Common myeloid progenitor, CD34-positive (primary cell): ENCODE data around the gene MYEOV.

Experiments
- CTCF ChIA-PET: fragments of 350-600 bp; sonication (Branson Sonifier 250); formaldehyde crosslinking; loops from one replicate; lab custom pipeline; 2021; ENCODE audit warnings: antibody characterized with exemption; lab: Charles Lee
- POLR2A ChIA-PET: fragments of 350-600 bp; sonication (Branson Sonifier 250); formaldehyde crosslinking; loops from one replicate; lab custom pipeline; 2021; ENCODE audit warnings: antibody characterized with exemption; lab: Charles Lee
- DNase-seq, 3 donors: peaks; one replicate each; pipeline versions ENCODE4 v3.0.0 to v3.0.0-alpha.2; 2013
- H3K27ac ChIP-seq, 2 experiments: 1 replicate in 1 of 2; 2 replicates in 1 of 2; pipeline ENCODE4 v1.7.0; 2013; ENCODE audit warnings: inconsistent platforms in 2 of 2, low read length in 2 of 2, mild to moderate bottlenecking in 2 of 2, low read depth in 1 of 2, moderate library complexity in 1 of 2; ENCODE audit not compliant: severe bottlenecking in 2 of 2, insufficient read depth in 1 of 2, poor library complexity in 1 of 2
- H3K27me3 ChIP-seq, 5 experiments: replicated peaks in 2 of 5; 1 replicate in 3 of 5; 2 replicates in 2 of 5; pipeline versions ENCODE4 v1.6.1 to v1.7.0; 2013; ENCODE audit warnings: low read length in 4 of 5, mild to moderate bottlenecking in 2 of 5, moderate library complexity in 2 of 5, inconsistent platforms in 1 of 5; ENCODE audit not compliant: insufficient read depth in 5 of 5, control insufficient read depth in 4 of 5
- H3K36me3 ChIP-seq, 4 experiments: 1 replicate in 2 of 4; 2 replicates in 2 of 4; pipeline versions ENCODE4 v1.6.1 to v1.7.0; 2013; ENCODE audit warnings: low read length in 3 of 4, control low read depth in 1 of 4, mild to moderate bottlenecking in 1 of 4; ENCODE audit not compliant: control insufficient read depth in 4 of 4, insufficient read depth in 4 of 4
- H3K4me1 ChIP-seq, 4 experiments: 1 replicate in 3 of 4; 2 replicates in 1 of 4; pipeline versions ENCODE4 v1.6.1 to v1.7.1; 2013; ENCODE audit warnings: low read length in 3 of 4, mild to moderate bottlenecking in 3 of 4, control low read depth in 1 of 4, inconsistent platforms in 1 of 4, moderate library complexity in 1 of 4; ENCODE audit not compliant: control insufficient read depth in 4 of 4, insufficient read depth in 4 of 4; ENCODE audit errors: control extremely low read depth in 1 of 4
- H3K4me3 ChIP-seq, 7 experiments: 1 replicate in 4 of 7; 2 replicates in 3 of 7; pipeline versions ENCODE4 v1.5.1 to v1.7.0; 2013; ENCODE audit warnings: mild to moderate bottlenecking in 7 of 7, low read length in 6 of 7, moderate library complexity in 6 of 7, inconsistent platforms in 2 of 7, low read depth in 2 of 7, control low read depth in 1 of 7; ENCODE audit not compliant: insufficient read depth in 4 of 7, control insufficient read depth in 1 of 7; ENCODE audit errors: extremely low read depth in 1 of 7
- H3K9me3 ChIP-seq, 5 experiments: 1 replicate in 4 of 5; 2 replicates in 1 of 5; pipeline versions ENCODE4 v1.6.1 to v1.7.1; 2013; ENCODE audit warnings: low read length in 4 of 5, mild to moderate bottlenecking in 2 of 5, inconsistent platforms in 1 of 5, low read depth in 1 of 5, moderate library complexity in 1 of 5; ENCODE audit not compliant: control insufficient read depth in 4 of 5, insufficient read depth in 2 of 5; ENCODE audit errors: control extremely low read depth in 1 of 5
- WGBS: methylation state at CpG from one replicate; pipeline ENCODE4 v1.1.5; 2013; ENCODE audit not compliant: insufficient coverage; 5-methylcytosine and 5-hydroxymethylcytosine counted together

The MYEOV gene

GRCh38 chr11:69251057-69251393, 42.9 kb upstream of the MYEOV start:
- no peak for DNase-seq
- H3K27me3 ChIP-seq, result peaks cover 0 to 8% (median 0%) of the 10 kb centered on the region in 5 experiments
- no peaks in the 10 kb centered on the region for H3K36me3 ChIP-seq
- H3K9me3 ChIP-seq, result peaks cover 0 to 11% (median 2%) of the 10 kb centered on the region in 5 experiments
- no peak overlapping the region for H3K27ac ChIP-seq
- H3K4me1 ChIP-seq, result no peaks in the 10 kb centered on the region
- no peak overlapping the region for H3K4me3 ChIP-seq
- POLR2A ChIA-PET, result no interaction called here
- CTCF ChIA-PET, result no interaction called here
- 97% methylated on average over 6 of the region's 10 CpGs for WGBS

- POLR2A ChIA-PET, result no interaction called here
These were observed 42.1 kb upstream of the MYEOV start for GRCh38 chr11:69251639-69252489.

GRCh38 chr11:69252490-69252837, 41.5 kb upstream of the MYEOV start:
- DNase-seq, result no peak
- Histone ChIP-seq H3K27ac (no peak overlapping the region), H3K4me3 (no peak overlapping the region), H3K27me3 (peaks cover 0 to 14% (median 0%) of the 10 kb centered on the region in 5 experiments), H3K9me3 (peaks cover 0 to 14% (median 2%) of the 10 kb centered on the region in 5 experiments), H3K36me3 (no peaks in the 10 kb centered on the region), H3K4me1 (no peaks in the 10 kb centered on the region)
- 98% methylated on average over 6 of the region's 9 CpGs for WGBS
- CTCF ChIA-PET, result interaction anchor here (1.2 kb wide), 1 partner anchor 10 kb away, joined by 3 read pairs; no protein-coding TSS in a partner anchor
- POLR2A ChIA-PET, result no interaction called here

More at GRCh38 chr11:69251639-69252489, 42.1 kb upstream of the MYEOV start:
- Histone ChIP-seq H3K27me3 (peaks cover 0 to 12% (median 0%) of the 10 kb centered on the region in 5 experiments), H3K36me3 (no peaks in the 10 kb centered on the region), H3K4me1 (no peaks in the 10 kb centered on the region), H3K9me3 (peaks cover 0 to 14% (median 2%) of the 10 kb centered on the region in 5 experiments), H3K4me3 (no peak overlapping the region), H3K27ac (no peak overlapping the region)
- CTCF ChIA-PET, result interaction anchor here (1.2 kb wide), 1 partner anchor 10 kb away, joined by 3 read pairs; no protein-coding TSS in a partner anchor
- 93% methylated on average over 30 of the region's 31 CpGs for WGBS
- DNase-seq, result no peak

DNA sequence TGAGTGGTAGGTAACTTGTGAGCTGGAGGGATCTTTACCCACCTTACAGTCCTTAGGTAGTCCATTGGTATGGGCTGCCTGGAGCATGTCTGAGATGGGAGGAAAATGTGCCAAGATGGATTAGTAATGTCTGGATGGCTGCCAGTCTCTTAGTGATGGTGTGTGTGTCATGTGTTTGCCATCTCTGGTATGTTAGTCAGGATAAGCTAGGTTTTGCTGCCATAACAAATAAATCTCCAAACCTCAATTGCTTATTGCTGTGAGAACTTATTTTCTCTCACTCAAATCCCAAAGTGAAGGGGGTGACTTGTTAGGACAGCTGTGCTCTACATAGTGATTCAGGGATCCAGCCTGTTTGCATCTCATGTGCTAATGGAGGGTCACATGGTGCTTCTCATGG, 40.9 kb upstream of the MYEOV start:
- H3K27ac ChIP-seq, result no peak overlapping the region
- ChIA-PET POLR2A (no interaction called here), CTCF (interaction anchor here (1.2 kb wide), 1 partner anchor 11 kb away, joined by 3 read pairs; no protein-coding TSS in a partner anchor)

DNA sequence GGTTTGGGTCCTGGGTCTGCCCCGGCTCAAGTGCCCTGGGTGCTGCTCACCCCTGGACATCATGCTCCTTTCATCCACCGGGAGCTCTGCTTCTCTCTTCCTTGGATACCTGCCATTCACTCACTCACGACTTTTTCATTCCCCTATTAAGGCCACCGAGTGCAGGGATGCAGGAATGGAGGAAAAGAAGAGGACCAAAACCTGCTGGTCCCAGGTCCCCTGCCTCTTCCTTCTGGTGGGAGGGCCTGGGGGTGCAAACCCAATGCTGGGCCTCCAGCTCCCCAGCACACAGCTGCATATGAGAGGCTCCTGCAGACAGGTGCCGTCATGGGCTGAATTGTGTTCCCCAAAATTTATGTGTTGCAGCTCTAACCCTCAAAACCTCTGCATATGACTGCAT, 36.8 kb upstream of the MYEOV start:
- ChIA-PET CTCF (interaction anchor here (1.0 kb wide), 1 partner anchor 15 kb away, joined by 3 read pairs; no protein-coding TSS in a partner anchor), POLR2A (no interaction called here)
- Histone ChIP-seq H3K36me3 (no peaks in the 10 kb centered on the region), H3K27ac (no peak overlapping the region), H3K9me3 (peaks cover 0 to 14% (median 2%) of the 10 kb centered on the region in 5 experiments), H3K27me3 (peaks cover 0 to 19% (median 0%) of the 10 kb centered on the region in 5 experiments), H3K4me3 (no peak overlapping the region), H3K4me1 (no peaks in the 10 kb centered on the region)
- no peak for DNase-seq
- WGBS, result 100% methylated on average over 2 of the region's 5 CpGs

More for the DNA sequence above, 40.9 kb upstream of the MYEOV start:
- no peaks in the 10 kb centered on the region for H3K36me3 ChIP-seq
- no peak overlapping the region for H3K4me3 ChIP-seq
- peaks cover 0 to 14% (median 2%) of the 10 kb centered on the region in 5 experiments for H3K9me3 ChIP-seq
- H3K4me1 ChIP-seq, result no peaks in the 10 kb centered on the region
- peaks cover 0 to 14% (median 1%) of the 10 kb centered on the region in 5 experiments for H3K27me3 ChIP-seq
- DNase-seq, result no peak

GRCh38 chr11:69257838-69258658, 35.9 kb upstream of the MYEOV start:
- no peak overlapping the region for H3K4me3 ChIP-seq
- no peaks in the 10 kb centered on the region for H3K4me1 ChIP-seq
- H3K36me3 ChIP-seq, result no peaks in the 10 kb centered on the region
- WGBS, result 94% methylated on average over 4 of the region's 6 CpGs
- ChIA-PET CTCF (interaction anchor here (0.6 to 1.0 kb wide), 2 partner anchors 16 to 116 kb away, joined by 3 read pairs; no protein-coding TSS in a partner anchor), POLR2A (interaction anchor here (0.6 to 1.1 kb wide), 2 partner anchors 16 to 127 kb away, joined by 3 to 5 read pairs; no protein-coding TSS in a partner anchor)
- peaks cover 0 to 19% (median 0%) of the 10 kb centered on the region in 5 experiments for H3K27me3 ChIP-seq
- H3K27ac ChIP-seq, result no peak overlapping the region
- peaks cover 0 to 11% (median 2%) of the 10 kb centered on the region in 5 experiments for H3K9me3 ChIP-seq
- no peak for DNase-seq
